HUES6 (cell line): ENCODE data around the gene MRPS23.

Experiments
- H3K27ac ChIP-seq: 2 replicates; pipeline ENCODE4 v1.7.0; 2013; ENCODE audit warnings: low read depth, mild to moderate bottlenecking, low read length, inconsistent platforms
- H3K27me3 ChIP-seq: 2 replicates; pipeline ENCODE4 v1.6.1; 2013; ENCODE audit warnings: low read length; ENCODE audit not compliant: control insufficient read depth, insufficient read depth
- H3K36me3 ChIP-seq: 2 replicates; pipeline ENCODE4 v1.6.1; 2013; ENCODE audit warnings: low read length; ENCODE audit not compliant: control insufficient read depth, insufficient read depth
- H3K4me1 ChIP-seq: 2 replicates; pipeline ENCODE4 v1.6.1; 2013; ENCODE audit warnings: low read length; ENCODE audit not compliant: control insufficient read depth, insufficient read depth
- H3K4me3 ChIP-seq: 2 replicates; pipeline ENCODE4 v1.5.1; 2013; ENCODE audit warnings: low read depth, low read length
- H3K9ac ChIP-seq: one replicate; pipeline ENCODE4 v1.6.1; 2013; ENCODE audit warnings: mild to moderate bottlenecking, low read length
- H3K9me3 ChIP-seq: 2 replicates; pipeline ENCODE4 v1.6.1; 2013; ENCODE audit warnings: low read depth, low read length; ENCODE audit not compliant: control insufficient read depth, insufficient read depth

MRPS23 gene

GRCh38 chr17:57889252-57889651 lies 39.4 kb upstream of the MRPS23 start:
- Histone ChIP-seq H3K27me3 (no peaks in the 10 kb centered on the region), H3K4me1 (peaks cover 14% of the 10 kb centered on the region), H3K36me3 (no peaks in the 10 kb centered on the region), H3K27ac (no peak overlapping the region), H3K9me3 (no peaks in the 10 kb centered on the region), H3K9ac (no peak overlapping the region), H3K4me3 (no peak overlapping the region)

GRCh38 chr17:57888311-57889216 lies 38.7 kb upstream of the MRPS23 start:
- Histone ChIP-seq H3K9me3 (no peaks in the 10 kb centered on the region), H3K27me3 (no peaks in the 10 kb centered on the region), H3K4me1 (peaks cover 13% of the 10 kb centered on the region), H3K36me3 (no peaks in the 10 kb centered on the region), H3K27ac (no peak overlapping the region), H3K9ac (no peak overlapping the region), H3K4me3 (no peak overlapping the region)

GRCh38 chr17:57887161-57887560 lies 37.3 kb upstream of the MRPS23 start:
- Histone ChIP-seq H3K4me1 (0 out of 2 replicates have a peak, but pooled peaks cover under 1% of the 10 kb centered on the region), H3K36me3 (no peaks in the 10 kb centered on the region)

GRCh38 chr17:57886020-57886419 lies 36.2 kb upstream of the MRPS23 start:
- H3K4me1 ChIP-seq = peaks cover 9% of the 10 kb centered on the region
- no peaks in the 10 kb centered on the region for H3K36me3 ChIP-seq
- H3K27ac ChIP-seq = no peak overlapping the region
- no peak overlapping the region for H3K9ac ChIP-seq
- H3K27me3 ChIP-seq = no peaks in the 10 kb centered on the region
- no peak overlapping the region for H3K4me3 ChIP-seq
- peaks cover 8% of the 10 kb centered on the region; the same call in 1 of the 2 replicates for H3K9me3 ChIP-seq

More at GRCh38 chr17:57887161-57887560, 37.3 kb upstream of the MRPS23 start:
- no peak overlapping the region for H3K27ac ChIP-seq
- H3K4me3 ChIP-seq = no peak overlapping the region
- H3K27me3 ChIP-seq = no peaks in the 10 kb centered on the region
- no peak overlapping the region for H3K9ac ChIP-seq
- H3K9me3 ChIP-seq = peaks cover 8% of the 10 kb centered on the region; the same call in 1 of the 2 replicates

GRCh38 chr17:57885148-57885915 lies 35.5 kb upstream of the MRPS23 start:
- H3K9me3 ChIP-seq = peaks cover 8% of the 10 kb centered on the region; the same call in 1 of the 2 replicates
- H3K9ac ChIP-seq = no peak overlapping the region
- H3K4me1 ChIP-seq = peaks cover 15% of the 10 kb centered on the region
- no peak overlapping the region for H3K4me3 ChIP-seq
- H3K27me3 ChIP-seq = no peaks in the 10 kb centered on the region
- no peaks in the 10 kb centered on the region for H3K36me3 ChIP-seq
- no peak overlapping the region for H3K27ac ChIP-seq

- peak overlapping the region; percentile 5; the same call in 1 of the 2 replicates for H3K27ac ChIP-seq
These were observed 32.0 kb upstream of the MRPS23 start for GRCh38 chr17:57881783-57882351.

GRCh38 chr17:57881143-57881542 lies 31.3 kb upstream of the MRPS23 start:
- H3K4me3 ChIP-seq = no peak overlapping the region
- no peaks in the 10 kb centered on the region for H3K36me3 ChIP-seq
- peak overlapping the region; percentile 4 for H3K9ac ChIP-seq
- peaks cover 10% of the 10 kb centered on the region; the same call in 1 of the 2 replicates for H3K27me3 ChIP-seq
- H3K9me3 ChIP-seq = peaks cover 8% of the 10 kb centered on the region; the same call in 1 of the 2 replicates
- peaks cover 48% of the 10 kb centered on the region for H3K4me1 ChIP-seq
- H3K27ac ChIP-seq = peak overlapping the region; percentile 5; the same call in 1 of the 2 replicates

More at GRCh38 chr17:57881783-57882351, 32.0 kb upstream of the MRPS23 start:
- Histone ChIP-seq H3K27me3 (peaks cover 3% of the 10 kb centered on the region; the same call in 1 of the 2 replicates), H3K4me1 (peaks cover 41% of the 10 kb centered on the region), H3K9ac (peak overlapping the region; percentile 4), H3K4me3 (no peak overlapping the region), H3K36me3 (no peaks in the 10 kb centered on the region), H3K9me3 (peaks cover 8% of the 10 kb centered on the region; the same call in 1 of the 2 replicates)

- no peak overlapping the region; the same call in 1 of the 2 replicates for H3K27ac ChIP-seq
- no peaks in the 10 kb centered on the region for H3K36me3 ChIP-seq
- H3K4me1 ChIP-seq = peaks cover 59% of the 10 kb centered on the region
- peaks cover 10% of the 10 kb centered on the region; the same call in 1 of the 2 replicates for H3K27me3 ChIP-seq
- H3K9ac ChIP-seq = no peak overlapping the region
- H3K9me3 ChIP-seq = peaks cover 8% of the 10 kb centered on the region; the same call in 1 of the 2 replicates
- no peak overlapping the region for H3K4me3 ChIP-seq
These were observed 30.2 kb upstream of the MRPS23 start for GRCh38 chr17:57880086-57880456.

- Histone ChIP-seq H3K4me3 (no peak overlapping the region), H3K36me3 (no peaks in the 10 kb centered on the region), H3K27ac (peak overlapping the region; percentile 46; the same call in 1 of the 2 replicates)
These were observed 29.7 kb upstream of the MRPS23 start for GRCh38 chr17:57879437-57880085.

GRCh38 chr17:57877803-57878377 lies 28.0 kb upstream of the MRPS23 start:
- H3K4me1 ChIP-seq = peaks cover 77% of the 10 kb centered on the region
- peak overlapping the region; percentile 6 for H3K9ac ChIP-seq
- H3K27ac ChIP-seq = no peak overlapping the region
- peaks cover 10% of the 10 kb centered on the region; the same call in 1 of the 2 replicates for H3K27me3 ChIP-seq
- peaks cover 6% of the 10 kb centered on the region; the same call in 1 of the 2 replicates for H3K9me3 ChIP-seq
- no peak overlapping the region for H3K4me3 ChIP-seq
- no peaks in the 10 kb centered on the region for H3K36me3 ChIP-seq

More at GRCh38 chr17:57879437-57880085, 29.7 kb upstream of the MRPS23 start:
- peaks cover 8% of the 10 kb centered on the region; the same call in 1 of the 2 replicates for H3K9me3 ChIP-seq
- peaks cover 10% of the 10 kb centered on the region; the same call in 1 of the 2 replicates for H3K27me3 ChIP-seq
- peaks cover 62% of the 10 kb centered on the region for H3K4me1 ChIP-seq
- peak overlapping the region; percentile 44 for H3K9ac ChIP-seq
